Measurements from ENCODE around the gene PHLDA1. TPM values are rescaled to one million over a fixed set of nuclear protein-coding genes. Genes with fewer than 3 reads are reported as not detected.

PHLDA1 gene
- total RNA-seq, 1 donor from 2014 or later, result 9.9 TPM

DNA sequence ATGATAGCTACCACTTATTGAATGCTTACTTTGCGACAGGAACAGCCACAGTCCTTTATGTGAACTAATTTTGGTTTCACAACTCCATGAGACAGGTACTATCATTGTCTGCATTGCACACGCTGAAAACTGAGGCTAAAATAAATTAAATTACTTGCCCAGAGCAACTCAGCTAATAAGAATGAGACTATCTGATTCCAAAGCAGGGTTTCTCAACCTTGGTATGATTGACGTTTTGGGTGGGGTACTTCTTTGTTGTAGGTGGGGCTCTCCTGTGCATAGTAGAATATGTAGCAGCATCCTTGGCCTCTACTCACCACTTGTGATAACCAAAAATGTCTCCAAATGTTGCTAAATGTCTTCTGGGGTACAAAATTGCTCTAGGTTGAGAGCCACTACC lies 9.1 kb downstream of the PHLDA1 start:
- Histone ChIP-seq H3K4me3 (ENCODE audit: low read length in 3 of 3) (no peak overlapping the region), H3K4me1 (ENCODE audit: control insufficient read depth in 3 of 3, insufficient read depth in 3 of 3, low read length in 3 of 3) (no peaks in the 10 kb centered on the region), H3K27me3 (ENCODE audit: control insufficient read depth in 3 of 3, insufficient read depth in 3 of 3, low read length in 3 of 3) (peaks cover 0 to 6% (median 3%) of the 10 kb centered on the region in 3 donors), H3K9me3 (ENCODE audit: control insufficient read depth in 3 of 3, low read length in 3 of 3) (no peaks in the 10 kb centered on the region), H3K27ac (ENCODE audit: low read depth, low read length) (no peak overlapping the region), H3K9ac (ENCODE audit: low read depth in 1 of 3, low read length in 3 of 3) (no peak overlapping the region), H3K36me3 (ENCODE audit: control insufficient read depth in 3 of 3, insufficient read depth in 3 of 3, low read length in 3 of 3) (no peaks in the 10 kb centered on the region)

DNA sequence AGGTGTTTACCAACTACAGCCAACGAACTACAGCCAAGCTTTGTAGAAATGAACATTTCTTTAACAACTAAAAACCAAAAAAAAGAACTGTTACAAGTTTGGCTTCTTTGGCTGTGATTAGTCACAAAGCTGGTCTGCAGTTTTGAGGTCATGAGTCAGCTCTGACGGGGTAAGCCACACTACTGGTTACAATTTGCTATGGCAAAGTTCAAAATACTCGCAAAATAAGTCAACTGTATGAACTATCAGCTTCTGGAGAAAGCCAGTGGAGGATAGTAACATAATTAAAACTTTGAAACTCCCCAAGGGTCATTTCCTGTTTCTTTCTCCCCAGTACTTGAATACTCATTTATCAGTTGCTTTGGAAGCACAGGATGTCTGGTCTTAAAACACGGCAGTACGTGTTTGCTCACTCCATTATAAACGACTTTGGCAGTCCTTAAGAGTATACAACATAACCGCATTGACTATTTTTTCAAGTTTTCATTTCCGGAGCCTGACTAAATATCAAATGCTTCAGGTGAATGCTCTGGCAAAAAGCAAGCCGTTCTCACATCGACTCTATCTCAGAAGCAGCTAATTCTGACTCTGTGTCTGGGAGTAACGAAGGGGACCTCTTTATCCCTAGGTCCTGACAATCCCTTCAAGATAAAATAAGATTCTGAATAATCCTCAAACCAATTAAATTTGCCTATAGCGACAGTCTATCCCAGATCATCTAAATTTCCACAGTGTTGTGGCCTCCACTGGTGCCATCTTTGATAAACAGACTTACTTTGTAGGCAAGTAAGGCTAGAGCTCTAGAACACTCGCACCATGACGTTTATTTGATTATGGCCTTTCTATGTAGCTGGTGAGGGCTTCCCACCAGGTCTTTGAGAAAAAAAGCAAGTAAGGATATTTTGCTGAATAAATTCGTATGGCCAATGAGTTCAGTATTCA lies 10.6 kb downstream of the PHLDA1 start:
- Histone ChIP-seq H3K4me3 (ENCODE audit: low read length in 3 of 3) (no peak overlapping the region), H3K36me3 (ENCODE audit: control insufficient read depth in 3 of 3, insufficient read depth in 3 of 3, low read length in 3 of 3) (no peaks in the 10 kb centered on the region), H3K9me3 (ENCODE audit: control insufficient read depth in 3 of 3, low read length in 3 of 3) (no peaks in the 10 kb centered on the region), H3K27ac (ENCODE audit: low read depth, low read length) (peak overlapping the region; percentile 53), H3K9ac (ENCODE audit: low read depth in 1 of 3, low read length in 3 of 3) (no peak overlapping the region), H3K4me1 (ENCODE audit: control insufficient read depth in 3 of 3, insufficient read depth in 3 of 3, low read length in 3 of 3) (no peaks in the 10 kb centered on the region), H3K27me3 (ENCODE audit: control insufficient read depth in 3 of 3, insufficient read depth in 3 of 3, low read length in 3 of 3) (no peaks in the 10 kb centered on the region)

GRCh38 chr12:76020281-76020680 lies 11.3 kb downstream of the PHLDA1 start:
- no peaks in the 10 kb centered on the region for H3K4me1 ChIP-seq (ENCODE audit: control insufficient read depth in 3 of 3, insufficient read depth in 3 of 3, low read length in 3 of 3)
- no peak overlapping the region for H3K27ac ChIP-seq (ENCODE audit: low read depth, low read length)
- H3K9me3 ChIP-seq (ENCODE audit: control insufficient read depth in 3 of 3, low read length in 3 of 3), result no peaks in the 10 kb centered on the region
- no peaks in the 10 kb centered on the region for H3K36me3 ChIP-seq (ENCODE audit: control insufficient read depth in 3 of 3, insufficient read depth in 3 of 3, low read length in 3 of 3)
- H3K4me3 ChIP-seq (ENCODE audit: low read length in 3 of 3), result no peak overlapping the region
- H3K27me3 ChIP-seq (ENCODE audit: control insufficient read depth in 3 of 3, insufficient read depth in 3 of 3, low read length in 3 of 3), result no peaks in the 10 kb centered on the region
- no peak overlapping the region for H3K9ac ChIP-seq (ENCODE audit: low read depth in 1 of 3, low read length in 3 of 3)

GRCh38 chr12:76018672-76019071 lies 12.9 kb downstream of the PHLDA1 start:
- no peaks in the 10 kb centered on the region for H3K36me3 ChIP-seq (ENCODE audit: control insufficient read depth in 3 of 3, insufficient read depth in 3 of 3, low read length in 3 of 3)
- no peak overlapping the region for H3K9ac ChIP-seq (ENCODE audit: low read depth in 1 of 3, low read length in 3 of 3)
- no peak overlapping the region for H3K4me3 ChIP-seq (ENCODE audit: low read length in 3 of 3)
- H3K27ac ChIP-seq (ENCODE audit: low read depth, low read length), result no peak overlapping the region
- H3K27me3 ChIP-seq (ENCODE audit: control insufficient read depth in 3 of 3, insufficient read depth in 3 of 3, low read length in 3 of 3), result no peaks in the 10 kb centered on the region
- no peaks in the 10 kb centered on the region for H3K4me1 ChIP-seq (ENCODE audit: control insufficient read depth in 3 of 3, insufficient read depth in 3 of 3, low read length in 3 of 3)
- no peaks in the 10 kb centered on the region for H3K9me3 ChIP-seq (ENCODE audit: control insufficient read depth in 3 of 3, low read length in 3 of 3)

DNA sequence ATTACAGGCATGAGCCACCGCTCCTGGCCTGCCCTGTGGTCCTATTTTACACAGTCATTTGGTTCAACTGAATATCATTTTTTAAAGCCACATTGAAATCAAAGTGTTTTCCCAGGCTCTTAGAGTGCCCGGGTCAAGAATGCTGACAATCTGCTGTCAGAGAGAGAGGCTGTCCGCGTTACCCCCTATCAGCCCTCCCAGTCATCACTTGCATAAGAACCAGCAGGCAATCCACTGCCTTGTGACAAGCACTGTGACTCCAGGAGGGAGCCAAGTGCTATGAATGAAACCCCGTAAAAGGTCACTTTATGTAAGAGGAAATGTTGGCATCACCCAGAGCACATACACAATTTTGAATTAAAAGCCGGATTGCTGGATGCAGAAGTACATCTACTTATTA lies 13.5 kb downstream of the PHLDA1 start:
- no peak overlapping the region for H3K27ac ChIP-seq (ENCODE audit: low read depth, low read length)
- H3K27me3 ChIP-seq (ENCODE audit: control insufficient read depth in 3 of 3, insufficient read depth in 3 of 3, low read length in 3 of 3), result no peaks in the 10 kb centered on the region
- no peaks in the 10 kb centered on the region for H3K36me3 ChIP-seq (ENCODE audit: control insufficient read depth in 3 of 3, insufficient read depth in 3 of 3, low read length in 3 of 3)
- H3K4me1 ChIP-seq (ENCODE audit: control insufficient read depth in 3 of 3, insufficient read depth in 3 of 3, low read length in 3 of 3), result no peaks in the 10 kb centered on the region
- no peak overlapping the region for H3K4me3 ChIP-seq (ENCODE audit: low read length in 3 of 3)
- no peak overlapping the region for H3K9ac ChIP-seq (ENCODE audit: low read depth in 1 of 3, low read length in 3 of 3)
- H3K9me3 ChIP-seq (ENCODE audit: control insufficient read depth in 3 of 3, low read length in 3 of 3), result no peaks in the 10 kb centered on the region

DNA sequence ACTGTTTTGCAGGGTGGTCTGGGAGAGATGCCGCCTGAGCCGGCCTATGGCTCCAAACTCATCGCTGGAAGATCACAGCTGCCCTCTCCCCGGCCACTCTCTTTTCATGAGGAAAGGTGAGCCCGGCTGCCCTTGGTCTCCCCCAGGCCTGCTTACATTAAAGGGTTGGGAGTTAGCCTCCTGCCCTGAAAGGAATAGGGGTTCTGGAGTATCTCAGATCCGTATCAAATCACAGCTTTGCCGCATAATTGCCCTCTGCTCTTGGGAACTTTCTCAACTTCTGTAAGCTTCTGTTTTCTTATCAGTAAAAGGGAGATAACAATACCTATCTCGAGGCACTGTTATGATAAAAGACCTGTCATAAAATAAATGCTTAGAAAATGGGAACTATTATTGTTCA lies 17.6 kb downstream of the PHLDA1 start:
- no peaks in the 10 kb centered on the region for H3K9me3 ChIP-seq (ENCODE audit: control insufficient read depth in 3 of 3, low read length in 3 of 3)
- peaks cover 0 to 3% (median 0%) of the 10 kb centered on the region in 3 donors for H3K4me1 ChIP-seq (ENCODE audit: control insufficient read depth in 3 of 3, insufficient read depth in 3 of 3, low read length in 3 of 3)
- H3K9ac ChIP-seq (ENCODE audit: low read depth in 1 of 3, low read length in 3 of 3), result no peak overlapping the region
- H3K4me3 ChIP-seq (ENCODE audit: low read length in 3 of 3), result no peak overlapping the region
- H3K27me3 ChIP-seq (ENCODE audit: control insufficient read depth in 3 of 3, insufficient read depth in 3 of 3, low read length in 3 of 3), result no peaks in the 10 kb centered on the region
- no peaks in the 10 kb centered on the region for H3K36me3 ChIP-seq (ENCODE audit: control insufficient read depth in 3 of 3, insufficient read depth in 3 of 3, low read length in 3 of 3)
- no peak overlapping the region for H3K27ac ChIP-seq (ENCODE audit: low read depth, low read length)

- Histone ChIP-seq H3K9me3 (ENCODE audit: control insufficient read depth in 3 of 3, low read length in 3 of 3) (no peaks in the 10 kb centered on the region), H3K27ac (ENCODE audit: low read depth, low read length) (no peak overlapping the region), H3K4me3 (ENCODE audit: low read length in 3 of 3) (no peak overlapping the region), H3K36me3 (ENCODE audit: control insufficient read depth in 3 of 3, insufficient read depth in 3 of 3, low read length in 3 of 3) (no peaks in the 10 kb centered on the region), H3K4me1 (ENCODE audit: control insufficient read depth in 3 of 3, insufficient read depth in 3 of 3, low read length in 3 of 3) (peaks cover 0 to 3% (median 0%) of the 10 kb centered on the region in 3 donors), H3K9ac (ENCODE audit: low read depth in 1 of 3, low read length in 3 of 3) (no peak overlapping the region), H3K27me3 (ENCODE audit: control insufficient read depth in 3 of 3, insufficient read depth in 3 of 3, low read length in 3 of 3) (no peaks in the 10 kb centered on the region)
Measured at GRCh38 chr12:76013603-76014002, 18.0 kb downstream of the PHLDA1 start.

DNA sequence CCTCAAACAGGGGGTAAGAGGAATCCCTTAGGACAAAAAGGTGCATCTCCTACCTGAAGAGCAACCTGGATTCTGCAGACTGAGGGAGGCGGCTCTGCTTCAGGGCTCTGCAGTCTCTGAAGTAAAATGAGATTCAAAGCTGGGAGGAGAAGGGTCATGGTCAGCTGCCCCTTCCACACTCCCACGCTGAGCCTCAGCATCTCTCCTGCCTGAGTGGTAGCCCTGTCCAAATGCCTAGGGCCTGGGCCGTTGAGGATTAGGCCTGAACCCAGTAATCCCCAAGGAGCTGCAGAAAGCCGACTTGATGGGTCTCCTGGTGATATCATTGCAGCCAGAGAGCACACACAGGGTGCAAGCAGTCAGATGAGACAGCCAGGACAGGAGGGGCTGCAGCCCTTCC lies 18.9 kb downstream of the PHLDA1 start:
- H3K4me1 ChIP-seq (ENCODE audit: control insufficient read depth in 3 of 3, insufficient read depth in 3 of 3, low read length in 3 of 3), result peaks cover 0 to 3% (median 0%) of the 10 kb centered on the region in 3 donors
- H3K9ac ChIP-seq (ENCODE audit: low read depth in 1 of 3, low read length in 3 of 3), result no peak overlapping the region
- no peak overlapping the region for H3K27ac ChIP-seq (ENCODE audit: low read depth, low read length)
- no peaks in the 10 kb centered on the region for H3K27me3 ChIP-seq (ENCODE audit: control insufficient read depth in 3 of 3, insufficient read depth in 3 of 3, low read length in 3 of 3)
- no peaks in the 10 kb centered on the region for H3K36me3 ChIP-seq (ENCODE audit: control insufficient read depth in 3 of 3, insufficient read depth in 3 of 3, low read length in 3 of 3)
- H3K9me3 ChIP-seq (ENCODE audit: control insufficient read depth in 3 of 3, low read length in 3 of 3), result no peaks in the 10 kb centered on the region
- H3K4me3 ChIP-seq (ENCODE audit: low read length in 3 of 3), result no peak overlapping the region

GRCh38 chr12:76010732-76011458 lies 20.7 kb downstream of the PHLDA1 start:
- Histone ChIP-seq H3K4me1 (ENCODE audit: control insufficient read depth in 3 of 3, insufficient read depth in 3 of 3, low read length in 3 of 3) (peaks cover 0 to 3% (median 0%) of the 10 kb centered on the region in 3 donors), H3K27me3 (ENCODE audit: control insufficient read depth in 3 of 3, insufficient read depth in 3 of 3, low read length in 3 of 3) (no peaks in the 10 kb centered on the region), H3K36me3 (ENCODE audit: control insufficient read depth in 3 of 3, insufficient read depth in 3 of 3, low read length in 3 of 3) (no peaks in the 10 kb centered on the region), H3K4me3 (ENCODE audit: low read length in 3 of 3) (no peak overlapping the region), H3K27ac (ENCODE audit: low read depth, low read length) (no peak overlapping the region), H3K9me3 (ENCODE audit: control insufficient read depth in 3 of 3, low read length in 3 of 3) (no peaks in the 10 kb centered on the region), H3K9ac (ENCODE audit: low read depth in 1 of 3, low read length in 3 of 3) (no peak overlapping the region)

GRCh38 chr12:76008428-76008827 lies 23.1 kb downstream of the PHLDA1 start:
- H3K27me3 ChIP-seq (ENCODE audit: control insufficient read depth in 3 of 3, insufficient read depth in 3 of 3, low read length in 3 of 3), result no peaks in the 10 kb centered on the region
- no peak overlapping the region for H3K4me3 ChIP-seq (ENCODE audit: low read length in 3 of 3)

More at GRCh38 chr12:76008428-76008827, 23.1 kb downstream of the PHLDA1 start:
- H3K4me1 ChIP-seq (ENCODE audit: control insufficient read depth in 3 of 3, insufficient read depth in 3 of 3, low read length in 3 of 3), result peaks cover 0 to 3% (median 0%) of the 10 kb centered on the region in 3 donors
- H3K36me3 ChIP-seq (ENCODE audit: control insufficient read depth in 3 of 3, insufficient read depth in 3 of 3, low read length in 3 of 3), result no peaks in the 10 kb centered on the region
- no peak overlapping the region for H3K9ac ChIP-seq (ENCODE audit: low read depth in 1 of 3, low read length in 3 of 3)
- H3K9me3 ChIP-seq (ENCODE audit: control insufficient read depth in 3 of 3, low read length in 3 of 3), result no peaks in the 10 kb centered on the region
- no peak overlapping the region for H3K27ac ChIP-seq (ENCODE audit: low read depth, low read length)

All from skeletal muscle tissue (tissue), 4 donors.